DND-41 (cell line): Measurements from ENCODE around the gene EIF2S2.
A peak's percentile ranks its signal among the peaks of the same experiment; 100 is the strongest.

ENCODE experiments used
- ATAC-seq: fragments of 200-7000 bp; cut with Tn5 transposase; 3 replicates; pipeline ENCODE4 v1.9.1; 2021; ENCODE audit warnings: low read depth; ENCODE audit not compliant: insufficient read depth
- DNase-seq: peaks from one replicate; pipeline ENCODE4 v3.0.0-alpha.2; 2020
- H2AFZ ChIP-seq: 2 replicates; pipeline ENCODE4 v1.6.0; 2012; ENCODE audit warnings: low read depth, low read length
- H3K27ac ChIP-seq: 2 replicates; pipeline ENCODE4 v1.5.1; 2012; ENCODE audit warnings: low read length, inconsistent platforms
- H3K27me3 ChIP-seq: fragments of 200-600 bp; sonication (generic); 2 replicates; pipeline ENCODE4 v1.6.0; 2012; ENCODE audit warnings: low read length, mild to moderate bottlenecking, inconsistent platforms; ENCODE audit not compliant: insufficient read depth, poor library complexity
- H3K36me3 ChIP-seq: 2 replicates; pipeline ENCODE4 v1.5.1; 2012; ENCODE audit warnings: low read length, inconsistent platforms; ENCODE audit not compliant: insufficient read depth
- H3K4me1 ChIP-seq: 2 replicates; pipeline ENCODE4 v1.5.1; 2012; ENCODE audit warnings: mild to moderate bottlenecking, low read length; ENCODE audit not compliant: insufficient read depth
- H3K4me2 ChIP-seq: 2 replicates; pipeline ENCODE4 v1.6.0; 2012; ENCODE audit warnings: mild to moderate bottlenecking, moderate library complexity, low read length, inconsistent platforms; ENCODE audit not compliant: insufficient read depth
- H3K4me3 ChIP-seq, 2 experiments: fragments of 200-600 bp in 1 of 2; shearing (Covaris generic) in 1 of 2; 2 replicates each; pipeline ENCODE4 v1.5.1; 2012 to 2016; ENCODE audit warnings: inconsistent platforms in 2 of 2, low read length in 2 of 2, mild to moderate bottlenecking in 2 of 2, low read depth in 1 of 2, moderate library complexity in 1 of 2
- H3K79me2 ChIP-seq: 2 replicates; pipeline ENCODE4 v1.6.0; 2012; ENCODE audit warnings: low read length, inconsistent platforms; ENCODE audit not compliant: insufficient read depth
- H3K9ac ChIP-seq: 2 replicates; pipeline ENCODE4 v1.6.0; 2012; ENCODE audit warnings: low read depth, mild to moderate bottlenecking, inconsistent platforms, low read length, moderate library complexity
- H3K9me3 ChIP-seq: 2 replicates; pipeline ENCODE4 v1.5.1; 2012; ENCODE audit warnings: low read length, moderate library complexity, mild to moderate bottlenecking, inconsistent platforms; ENCODE audit not compliant: insufficient read depth, severe bottlenecking
- H4K20me1 ChIP-seq: 2 replicates; pipeline ENCODE4 v1.6.0; 2012; ENCODE audit warnings: low read length; ENCODE audit not compliant: insufficient read depth
- EZH2 ChIP-seq: IDR thresholded peaks from 3 replicates; pipeline ENCODE4 v1.6.1; 2012; ENCODE audit warnings: borderline replicate concordance, low read depth, mild to moderate bottlenecking, moderate library complexity, low read length, inconsistent platforms; ENCODE audit not compliant: severe bottlenecking
- TF ChIP-seq, protein P1 (sequence below): IDR thresholded peaks from 2 replicates; pipeline ENCODE4 v1.5.1; 2012; ENCODE audit warnings: borderline replicate concordance, low read length, moderate library complexity, mild to moderate bottlenecking; ENCODE audit not compliant: poor library complexity, severe bottlenecking; ENCODE audit errors: extremely low read depth

The EIF2S2 gene

DNA sequence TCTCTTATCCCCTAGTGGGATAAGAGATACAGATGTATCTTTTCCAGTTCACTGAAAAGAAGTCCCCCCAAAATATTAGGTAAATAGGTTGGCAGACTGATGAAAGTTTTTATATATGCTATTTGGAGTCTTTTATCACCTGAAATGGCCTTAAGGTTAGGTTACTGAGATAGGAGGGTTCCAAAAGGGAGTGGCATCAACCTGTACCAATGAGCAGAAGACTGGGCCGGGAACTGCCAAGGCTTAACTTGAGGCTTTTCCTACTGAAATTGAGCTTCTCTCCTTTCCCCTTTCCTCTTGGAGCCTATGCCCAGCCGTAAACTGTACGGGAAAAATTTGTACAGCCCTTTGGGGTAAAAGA, 42.0 kb downstream of the EIF2S2 start:
- ATAC-seq (no peak), DNase-seq (no peak)
- TF ChIP-seq, protein P1, sequence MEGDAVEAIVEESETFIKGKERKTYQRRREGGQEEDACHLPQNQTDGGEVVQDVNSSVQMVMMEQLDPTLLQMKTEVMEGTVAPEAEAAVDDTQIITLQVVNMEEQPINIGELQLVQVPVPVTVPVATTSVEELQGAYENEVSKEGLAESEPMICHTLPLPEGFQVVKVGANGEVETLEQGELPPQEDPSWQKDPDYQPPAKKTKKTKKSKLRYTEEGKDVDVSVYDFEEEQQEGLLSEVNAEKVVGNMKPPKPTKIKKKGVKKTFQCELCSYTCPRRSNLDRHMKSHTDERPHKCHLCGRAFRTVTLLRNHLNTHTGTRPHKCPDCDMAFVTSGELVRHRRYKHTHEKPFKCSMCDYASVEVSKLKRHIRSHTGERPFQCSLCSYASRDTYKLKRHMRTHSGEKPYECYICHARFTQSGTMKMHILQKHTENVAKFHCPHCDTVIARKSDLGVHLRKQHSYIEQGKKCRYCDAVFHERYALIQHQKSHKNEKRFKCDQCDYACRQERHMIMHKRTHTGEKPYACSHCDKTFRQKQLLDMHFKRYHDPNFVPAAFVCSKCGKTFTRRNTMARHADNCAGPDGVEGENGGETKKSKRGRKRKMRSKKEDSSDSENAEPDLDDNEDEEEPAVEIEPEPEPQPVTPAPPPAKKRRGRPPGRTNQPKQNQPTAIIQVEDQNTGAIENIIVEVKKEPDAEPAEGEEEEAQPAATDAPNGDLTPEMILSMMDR: no peak
- TF ChIP-seq EZH2: no peak
- H4K20me1 ChIP-seq: peaks cover 83% of the 10 kb centered on the region
- peaks cover 95% of the 10 kb centered on the region for H3K79me2 ChIP-seq
- H3K36me3 ChIP-seq: peaks cover 73% of the 10 kb centered on the region
- no peak overlapping the region for H3K4me3 ChIP-seq
- H2AFZ ChIP-seq: no peak overlapping the region
- no peaks in the 10 kb centered on the region for H3K9me3 ChIP-seq
- no peaks in the 10 kb centered on the region for H3K4me1 ChIP-seq
- H3K27me3 ChIP-seq: no peaks in the 10 kb centered on the region
- no peak overlapping the region for H3K27ac ChIP-seq
- H3K9ac ChIP-seq: no peak overlapping the region
- no peak overlapping the region for H3K4me2 ChIP-seq

DNA sequence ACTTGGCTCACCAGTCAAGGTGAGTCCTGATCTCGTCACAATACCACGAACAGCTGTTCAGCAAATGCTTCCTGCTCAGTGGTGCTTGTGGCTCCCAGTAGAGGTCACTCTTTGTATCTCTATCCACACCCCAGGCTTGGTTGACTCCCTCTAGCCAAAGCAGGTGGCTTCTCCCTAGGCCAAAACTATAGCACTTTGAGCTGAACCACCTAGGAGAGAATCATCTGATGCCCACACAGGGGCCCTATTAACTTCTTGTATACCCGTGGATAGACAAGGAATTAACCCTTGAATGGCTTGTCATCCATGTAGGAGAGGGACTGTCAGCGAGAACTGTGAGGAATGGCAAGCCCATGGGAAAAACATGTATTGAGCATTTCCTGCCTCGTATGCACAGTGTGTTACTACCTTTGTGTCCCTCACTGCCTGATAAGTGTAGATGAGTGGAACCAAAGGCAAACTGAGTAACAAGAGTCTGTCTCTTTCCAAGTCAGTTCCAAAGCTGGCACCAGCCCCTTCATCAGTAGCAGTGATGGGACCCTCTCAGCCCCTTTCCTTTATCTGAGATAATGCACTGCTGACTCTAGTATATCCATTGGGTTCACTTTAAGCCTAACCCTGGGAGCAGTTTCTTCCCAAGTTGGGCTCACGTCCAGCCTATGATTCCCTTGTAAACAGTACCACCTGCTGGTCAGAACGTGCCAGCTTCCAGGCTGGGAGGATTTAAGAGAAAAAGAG, 42.5 kb downstream of the EIF2S2 start:
- TF ChIP-seq, protein P1: peak; percentile 88
- TF ChIP-seq EZH2: no peak
- Histone ChIP-seq H4K20me1 (peaks cover 83% of the 10 kb centered on the region), H2AFZ (no peak overlapping the region), H3K4me2 (no peak overlapping the region), H3K9me3 (no peaks in the 10 kb centered on the region), H3K9ac (no peak overlapping the region), H3K36me3 (peaks cover 73% of the 10 kb centered on the region), H3K4me3 (no peak overlapping the region), H3K79me2 (peaks cover 95% of the 10 kb centered on the region), H3K27me3 (no peaks in the 10 kb centered on the region), H3K4me1 (no peaks in the 10 kb centered on the region), H3K27ac (no peak overlapping the region)
- DNase-seq (peak; percentile 61), ATAC-seq (peak; percentile 77)

DNA sequence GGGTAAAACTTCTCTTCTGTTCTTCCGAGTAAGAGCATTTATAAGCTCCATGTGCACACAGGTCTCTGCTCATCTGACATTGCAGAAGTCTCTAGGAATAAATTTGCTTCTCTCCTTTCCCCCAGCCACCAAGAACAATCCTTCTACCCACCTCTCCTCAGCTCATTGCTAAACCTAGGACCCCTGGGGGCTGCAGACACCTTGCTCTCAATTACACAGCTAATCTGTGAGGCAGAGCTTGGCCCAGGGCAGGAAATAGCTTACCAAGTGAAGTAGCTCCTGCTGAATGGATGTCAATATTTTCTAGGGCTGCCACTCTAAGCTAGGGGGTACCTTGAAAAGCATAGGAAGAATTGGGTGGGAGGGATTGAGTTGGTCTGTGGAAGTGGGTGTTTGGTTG, 44.0 kb downstream of the EIF2S2 start:
- ATAC-seq (no peak), DNase-seq (no peak)

More for the DNA sequence above, 44.0 kb downstream of the EIF2S2 start:
- Histone ChIP-seq H4K20me1 (peaks cover 83% of the 10 kb centered on the region), H3K9ac (no peak overlapping the region), H3K4me3 (no peak overlapping the region), H3K79me2 (peaks cover 96% of the 10 kb centered on the region), H3K36me3 (peaks cover 71% of the 10 kb centered on the region), H3K4me2 (no peak overlapping the region), H2AFZ (no peak overlapping the region), H3K27ac (no peak overlapping the region), H3K27me3 (no peaks in the 10 kb centered on the region), H3K4me1 (no peaks in the 10 kb centered on the region), H3K9me3 (no peaks in the 10 kb centered on the region)
- TF ChIP-seq, protein P1: no peak
- TF ChIP-seq EZH2: no peak
